Activated CD8-positive, alpha-beta memory T cell treated with anti-CD3 and anti-CD28 coated beads for 4 hours (primary cell): ENCODE data around the gene GABBR2.
"Not testable (repeated sequence)": the region's sequence is repeated elsewhere in the genome, so short reads cannot be mapped to it uniquely, and the experiment has no call there.

Source experiments
- DNase-seq, 2 donors: peaks; one replicate each; pipeline ENCODE4 v3.0.0-alpha.2; 2020; ENCODE audit warnings: low read depth in 2 of 2

The GABBR2 gene

GRCh38 chr9:98481676-98482075 lies 227.1 kb downstream of the GABBR2 start:
- DNase-seq, result no peak

- no peak for DNase-seq
Measured at GRCh38 chr9:98479967-98480847, 228.5 kb downstream of the GABBR2 start.

GRCh38 chr9:98479449-98479848 lies 229.3 kb downstream of the GABBR2 start:
- no peak for DNase-seq

- no peak for DNase-seq
Measured at GRCh38 chr9:98477884-98478283, 230.9 kb downstream of the GABBR2 start.

- DNase-seq, result no peak
Measured at GRCh38 chr9:98472216-98472615, 236.5 kb downstream of the GABBR2 start.

GRCh38 chr9:98471185-98471584 lies 237.6 kb downstream of the GABBR2 start:
- no peak for DNase-seq

GRCh38 chr9:98468567-98469239 lies 240.0 kb downstream of the GABBR2 start:
- DNase-seq, result no peak

- DNase-seq, result no peak
Measured at GRCh38 chr9:98465799-98466198, 242.9 kb downstream of the GABBR2 start.

- not testable (repeated sequence) for DNase-seq
Measured at GRCh38 chr9:98464156-98464690, 244.5 kb downstream of the GABBR2 start.

- DNase-seq, result no peak
Measured at GRCh38 chr9:98462310-98462709, 246.4 kb downstream of the GABBR2 start.

- no peak for DNase-seq
Measured at GRCh38 chr9:98460704-98461103, 248.0 kb downstream of the GABBR2 start.

GRCh38 chr9:98457726-98458370 lies 250.9 kb downstream of the GABBR2 start:
- DNase-seq, result no peak

- DNase-seq, result no peak
Measured at GRCh38 chr9:98456156-98456613, 252.6 kb downstream of the GABBR2 start.

GRCh38 chr9:98455256-98456155 lies 253.2 kb downstream of the GABBR2 start:
- DNase-seq, result no peak

- no peak for DNase-seq
Measured at GRCh38 chr9:98453589-98454311, 255.0 kb downstream of the GABBR2 start.

GRCh38 chr9:98451576-98451975 lies 257.2 kb downstream of the GABBR2 start:
- no peak for DNase-seq

- DNase-seq, result no peak
Measured at GRCh38 chr9:98450496-98450895, 258.2 kb downstream of the GABBR2 start.

- DNase-seq, result no peak
Measured at GRCh38 chr9:98449871-98450270, 258.9 kb downstream of the GABBR2 start.

GRCh38 chr9:98445576-98445975 lies 263.2 kb downstream of the GABBR2 start:
- no peak for DNase-seq

- no peak for DNase-seq
Measured at GRCh38 chr9:98444601-98445000, 264.1 kb downstream of the GABBR2 start.
